NCI-H1930 (cell line): ENCODE measurements around the gene ZGRF1.
"Not testable (repeated sequence)": the region's sequence is repeated elsewhere in the genome, so short reads cannot be mapped to it uniquely, and the experiment has no call there.

Experiments used
- DNase-seq, 2 experiments: peaks; one replicate each; lab custom pipeline; 2025; lab: John Stamatoyannopoulos, UW

ZGRF1 gene

DNA sequence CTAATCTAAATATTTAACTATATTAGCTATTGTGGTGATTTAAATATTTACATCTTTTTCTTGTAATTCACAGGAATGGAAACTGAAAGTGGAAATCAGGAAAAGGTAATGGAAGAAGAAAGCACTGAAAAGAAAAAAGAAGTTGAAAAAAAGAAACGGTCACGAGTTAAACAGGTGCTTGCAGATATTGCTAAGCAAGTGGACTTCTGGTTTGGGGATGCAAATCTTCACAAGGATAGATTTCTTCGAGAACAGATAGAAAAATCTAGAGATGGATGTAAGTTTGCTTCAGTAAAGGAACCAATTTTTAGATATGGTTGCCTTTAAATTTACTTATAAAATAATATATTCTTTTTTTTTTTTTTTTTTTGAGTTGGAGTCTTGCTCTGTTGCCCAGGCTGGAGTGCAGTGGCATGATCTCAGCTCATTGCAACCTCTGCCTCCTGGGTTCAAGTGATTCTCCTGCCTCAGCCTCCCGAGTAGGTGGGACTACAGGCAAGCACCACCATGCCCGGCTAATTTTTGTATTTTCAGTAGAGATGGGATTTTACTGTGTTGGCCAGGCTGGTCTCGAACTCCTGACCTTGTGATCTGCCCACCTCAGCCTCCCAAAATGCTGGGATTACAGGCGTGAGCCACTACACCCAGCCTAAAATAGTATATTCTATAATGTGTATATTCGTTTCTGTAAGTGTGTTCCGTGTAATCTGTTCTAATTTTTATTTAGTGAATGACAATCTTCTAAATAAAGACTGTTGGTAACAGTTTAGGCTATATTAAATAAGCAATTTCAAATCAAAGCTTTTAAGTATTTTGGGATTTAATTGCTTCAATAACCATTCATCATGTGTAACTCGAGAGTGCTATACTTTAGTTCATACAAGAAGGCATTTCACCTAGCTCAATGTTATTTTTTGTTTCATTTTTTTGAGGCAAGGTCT lies 8.2 kb upstream of the ZGRF1 start:
- not testable (repeated sequence) for DNase-seq

DNA sequence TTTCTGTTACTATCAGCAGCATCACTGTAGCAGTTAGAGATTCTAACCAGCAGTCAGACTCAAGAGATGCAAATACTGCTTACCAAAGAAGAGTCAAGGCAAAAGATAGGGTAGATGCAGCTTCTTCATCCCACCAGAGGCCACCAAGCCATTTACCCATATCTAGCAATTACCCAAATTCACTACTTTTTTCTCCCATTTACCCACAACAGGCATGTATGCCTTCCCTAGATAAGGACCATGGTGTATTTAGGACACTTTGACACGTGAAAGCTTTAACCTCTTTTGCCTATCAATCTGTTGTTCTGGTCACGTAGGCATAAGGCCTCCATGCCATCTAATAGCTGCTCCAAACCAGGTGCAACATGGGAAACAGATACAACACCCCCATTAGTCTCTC lies 5.8 kb upstream of the ZGRF1 start:
- no peak for DNase-seq

DNA sequence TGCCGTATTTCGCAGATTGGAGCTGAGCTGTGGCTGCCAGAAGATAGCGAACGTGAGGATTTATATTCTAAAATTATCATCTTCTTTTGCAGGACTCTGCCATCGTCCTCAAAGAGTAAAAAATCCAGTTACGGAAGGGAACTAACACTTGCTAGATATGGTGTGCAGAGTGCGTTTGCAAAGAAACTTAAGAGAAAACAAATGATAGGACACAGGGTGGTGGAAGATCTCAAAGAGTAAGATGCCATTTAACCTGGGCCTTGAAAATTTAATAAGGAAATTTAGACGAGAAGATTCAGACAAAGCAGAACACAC lies 800 bp upstream of the ZGRF1 start:
- no peak for DNase-seq

DNA sequence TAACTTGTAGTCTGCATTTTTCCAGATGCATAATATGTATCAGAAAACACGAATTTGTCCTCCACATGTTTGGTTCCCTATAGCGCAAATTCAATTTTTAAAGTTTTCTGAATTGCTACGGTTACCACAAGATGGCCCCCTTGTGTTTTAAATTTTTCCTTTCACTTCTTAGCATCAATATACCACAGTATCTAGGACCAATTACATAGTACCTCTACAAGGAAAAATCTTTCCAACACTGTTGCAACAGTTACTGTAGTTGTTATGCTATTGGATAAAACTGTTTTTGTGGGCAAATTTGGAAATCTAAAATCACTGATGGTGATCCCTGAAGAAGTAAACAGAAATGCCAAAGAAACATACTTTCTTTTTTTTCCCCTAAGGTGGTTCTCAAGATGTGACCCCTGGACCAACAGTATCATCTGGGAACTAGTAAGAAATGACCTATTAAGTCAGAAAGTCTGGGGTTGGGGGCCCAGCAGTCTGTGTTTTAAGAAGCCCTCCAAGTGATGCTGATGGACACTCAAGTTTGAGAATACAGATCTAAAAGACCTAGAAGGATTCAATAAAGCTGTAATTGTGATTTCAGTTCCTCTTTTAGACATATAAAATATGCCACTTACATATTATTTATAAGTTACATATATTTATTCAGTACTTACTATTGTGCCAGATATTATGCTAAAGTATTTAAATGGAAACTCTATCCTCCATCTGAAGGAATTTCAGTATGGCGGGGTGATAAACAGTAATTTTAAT lies 3.1 kb downstream of the ZGRF1 start:
- no peak for DNase-seq

DNA sequence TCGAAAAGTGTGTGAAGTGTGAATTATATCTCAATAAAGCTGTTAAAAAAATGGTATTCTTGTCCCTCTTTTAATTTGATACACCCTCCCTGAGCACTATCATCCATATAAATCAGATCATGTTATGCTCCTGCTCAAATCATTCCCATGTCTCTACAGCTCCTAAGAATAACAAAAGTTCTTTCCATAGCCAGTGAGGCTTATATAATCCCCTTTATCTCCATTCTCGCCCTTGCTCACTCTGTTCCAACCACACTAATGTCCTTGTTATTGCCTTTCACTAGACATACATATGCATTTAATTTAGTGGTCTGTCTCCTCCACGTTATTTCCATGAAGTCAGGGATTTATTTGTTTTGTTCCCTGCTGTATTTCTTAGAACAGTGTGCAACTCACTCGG lies 10.5 kb downstream of the ZGRF1 start:
- no peak for DNase-seq

DNA sequence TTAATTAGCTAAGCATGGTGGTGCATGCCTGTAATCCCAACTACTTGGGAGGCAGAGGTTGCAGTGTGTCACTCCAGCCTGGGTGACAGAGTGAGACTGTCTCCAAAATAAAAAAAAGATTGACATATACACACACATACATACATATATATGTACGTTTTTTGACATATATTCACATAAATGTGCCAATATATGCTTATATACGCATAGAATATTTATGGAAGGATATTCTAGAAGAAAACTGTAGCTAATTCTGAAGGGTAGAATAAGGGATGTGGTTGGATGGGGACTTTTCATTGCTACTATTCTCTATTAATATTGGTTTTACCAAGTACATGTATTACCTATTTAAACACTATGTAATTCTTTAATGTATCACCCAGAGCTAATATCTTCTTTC lies 19.7 kb downstream of the ZGRF1 start:
- no peak for DNase-seq

- not testable (repeated sequence) for DNase-seq
These were observed 23.9 kb downstream of the ZGRF1 start for GRCh38 chr4:112612814-112613213.

GRCh38 chr4:112604589-112604988 lies 32.1 kb downstream of the ZGRF1 start:
- DNase-seq, result peak; percentile 17 to 18

- DNase-seq, result no peak
These were observed 41.7 kb downstream of the ZGRF1 start for GRCh38 chr4:112594993-112595392.

DNA sequence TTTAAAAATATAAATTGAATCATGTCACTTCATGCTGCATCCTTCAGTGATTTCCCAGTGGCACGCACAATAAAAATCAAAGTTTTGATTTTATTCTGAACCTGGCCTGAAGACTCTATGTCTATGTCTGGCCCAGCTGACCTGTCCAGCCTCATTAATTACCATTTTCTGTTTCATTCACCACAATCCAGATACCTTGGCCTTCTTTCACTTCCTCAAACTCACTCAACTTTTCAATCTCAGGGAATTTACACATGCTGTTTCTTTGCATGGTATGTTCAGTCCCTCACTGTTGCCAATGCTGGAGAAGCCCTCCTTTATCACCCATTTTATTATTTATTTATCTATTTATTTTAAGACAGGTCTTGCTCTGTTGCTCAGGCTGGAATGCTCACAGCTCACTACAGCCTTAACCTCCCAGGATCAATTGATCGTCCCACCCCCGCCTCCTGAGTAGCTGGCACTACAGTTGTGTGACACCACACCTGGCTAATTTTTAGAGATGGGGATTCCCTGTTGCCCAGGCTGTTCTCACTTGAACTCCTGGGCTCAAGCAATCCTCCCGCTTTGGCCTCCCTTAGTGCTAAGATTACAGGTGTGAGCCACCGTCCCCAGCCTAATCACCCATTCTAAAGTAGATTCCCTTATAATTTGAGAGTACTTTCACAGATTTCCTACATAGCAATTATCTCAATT lies 43.1 kb downstream of the ZGRF1 start:
- DNase-seq, result no peak

DNA sequence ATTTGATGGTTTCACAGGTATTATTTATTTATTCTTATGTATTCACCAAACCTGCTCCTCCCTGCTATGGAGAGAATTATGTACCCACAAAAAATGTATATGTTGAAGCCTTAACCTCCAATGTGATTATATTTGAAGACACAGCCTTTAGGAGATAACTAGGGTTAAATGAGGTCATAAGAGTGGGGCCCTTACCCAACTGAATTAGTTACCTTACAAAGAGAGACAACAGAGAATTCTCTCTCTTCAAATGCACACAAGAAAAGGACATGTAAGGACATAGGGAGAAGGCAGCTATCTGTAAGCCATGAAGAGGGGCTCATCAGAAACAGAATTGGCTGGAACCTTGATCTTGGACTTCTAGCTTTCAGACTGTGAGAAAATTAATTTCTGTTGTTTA lies 44.0 kb downstream of the ZGRF1 start:
- DNase-seq, result no peak

DNA sequence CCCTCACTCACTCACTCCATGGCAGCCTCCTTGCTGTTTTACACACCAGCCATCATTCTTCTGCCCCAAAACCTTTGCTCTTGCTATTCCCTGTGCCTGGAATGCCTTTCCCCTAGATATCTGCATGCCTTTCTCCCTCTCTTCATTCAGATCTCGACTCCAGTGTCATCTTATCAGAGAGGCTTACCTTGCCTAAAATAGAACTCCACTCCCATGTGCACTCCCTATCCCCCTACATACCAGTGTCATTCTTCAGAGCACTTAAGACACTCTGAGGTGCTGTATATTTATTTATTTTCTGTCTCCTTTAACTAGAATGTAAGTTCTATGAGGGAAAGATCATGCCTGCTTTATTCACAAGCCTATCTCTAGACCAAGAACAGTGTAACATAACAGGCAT lies 45.1 kb downstream of the ZGRF1 start:
- DNase-seq, result no peak

DNA sequence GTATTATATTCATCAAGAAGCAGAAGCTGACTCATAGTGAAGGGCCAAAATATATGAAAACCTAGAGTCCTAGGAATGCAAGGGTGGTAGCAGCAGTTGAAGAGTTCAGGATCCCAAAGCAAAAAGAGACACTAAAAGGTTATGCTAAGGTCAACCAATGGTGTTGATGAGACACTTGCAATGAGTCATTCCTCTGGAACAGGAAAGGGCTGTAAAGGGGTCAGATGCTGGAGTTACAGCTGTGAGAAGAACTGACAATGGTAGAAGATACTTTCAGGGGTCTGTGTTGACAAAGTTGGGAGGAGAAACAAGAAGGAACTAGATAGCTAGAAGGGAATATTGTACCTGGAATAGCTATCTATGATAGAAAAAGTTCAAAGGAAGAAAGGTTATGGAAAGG lies 47.5 kb downstream of the ZGRF1 start:
- no peak for DNase-seq

GRCh38 chr4:112585977-112586736 lies 50.6 kb downstream of the ZGRF1 start:
- no peak for DNase-seq

DNA sequence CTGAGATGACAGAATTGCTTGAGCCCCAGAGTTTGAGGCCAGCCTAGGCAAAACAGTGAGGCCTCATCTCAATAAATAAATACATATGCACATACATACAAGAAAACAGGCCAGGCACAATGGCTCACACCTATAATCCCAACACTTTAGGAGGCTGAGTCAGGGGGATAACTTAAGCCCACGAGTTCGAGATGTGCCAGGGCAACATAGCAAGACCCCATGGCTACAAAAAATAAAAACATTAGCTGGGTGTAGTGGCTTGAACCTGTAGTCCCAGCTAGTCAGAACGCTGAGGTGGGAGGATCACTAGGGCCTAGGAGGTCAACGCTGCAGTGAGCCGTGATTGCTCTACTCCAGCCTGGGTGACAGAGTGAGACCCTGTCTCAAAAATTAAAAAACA lies 69.2 kb downstream of the ZGRF1 start:
- DNase-seq, result no peak

GRCh38 chr4:112564706-112565270 lies 71.9 kb downstream of the ZGRF1 start:
- no peak for DNase-seq

- no peak for DNase-seq
These were observed 73.1 kb downstream of the ZGRF1 start for GRCh38 chr4:112563431-112564200.

GRCh38 chr4:112562254-112562879 lies 74.3 kb downstream of the ZGRF1 start:
- no peak for DNase-seq

GRCh38 chr4:112560084-112560483 lies 76.6 kb downstream of the ZGRF1 start:
- DNase-seq, result no peak

DNA sequence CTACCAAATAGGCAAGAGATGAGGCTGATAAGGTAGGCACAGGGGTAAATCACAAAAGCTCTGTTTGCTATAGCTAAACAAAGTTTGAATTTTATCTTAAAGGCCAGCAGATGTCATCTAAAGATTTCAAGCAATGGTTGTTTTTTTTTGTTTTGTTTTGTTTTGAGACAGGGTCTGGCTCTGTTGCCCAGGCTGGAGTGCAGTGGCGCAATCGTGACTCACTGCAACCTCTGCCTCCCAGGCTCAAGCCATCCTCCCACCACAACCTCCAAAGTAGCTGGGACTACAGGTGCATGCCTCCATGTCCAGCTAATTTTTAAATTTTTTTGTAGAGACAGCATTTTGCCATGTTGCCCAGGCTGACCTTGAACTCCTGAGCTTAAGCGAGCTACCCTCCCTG lies 77.7 kb downstream of the ZGRF1 start:
- DNase-seq, result no peak
